Tibial nerve (tissue), 4 donors: Measurements from ENCODE around the gene SEMA3C. TPM values are rescaled to one million over a fixed set of nuclear protein-coding genes. Genes with fewer than 3 reads are reported as not detected.

Experiments
- DNase-seq, 2 donors: peaks; one replicate each; pipeline ENCODE4 v3.0.0-alpha.2; 2019; ENCODE audit warnings: low spot score in 2 of 2
- H3K27ac ChIP-seq, 4 donors: fragments of 200-600 bp; sonication (generic) in 3 of 4; one replicate each; pipeline ENCODE4 v1.5.1; 2017 to 2019; ENCODE audit warnings: mild to moderate bottlenecking in 1 of 4
- H3K27me3 ChIP-seq, 2 donors: fragments of 200-600 bp; sonication (generic) in 1 of 2; one replicate each; pipeline versions ENCODE4 v1.5.1 to v1.6.0; 2017 to 2019
- H3K36me3 ChIP-seq, 3 donors: fragments of 200-600 bp; sonication (generic); one replicate each; pipeline ENCODE4 v1.5.1; 2018 to 2019
- H3K4me1 ChIP-seq, 4 donors: fragments of 200-600 bp; sonication (generic) in 3 of 4; one replicate each; pipeline ENCODE4 v1.5.1; 2017 to 2019
- H3K4me3 ChIP-seq, 4 donors: fragments of 200-600 bp; sonication (generic) in 3 of 4; one replicate each; pipeline ENCODE4 v1.5.1; 2017 to 2019; ENCODE audit warnings: mild to moderate bottlenecking in 1 of 4, moderate library complexity in 1 of 4
- H3K9me3 ChIP-seq, 4 donors: fragments of 200-600 bp; sonication (generic) in 3 of 4; one replicate each; pipeline ENCODE4 v1.5.1; 2017 to 2019
- CTCF ChIP-seq, 5 experiments: fragments of 200-600 bp in 3 of 5; fragments of 450-650 bp in 2 of 5; sonication (generic) in 3 of 5; IDR thresholded peaks; one replicate each; pipeline ENCODE4 v1.5.1; 2016 to 2019; ENCODE audit warnings: antibody characterized with exemption in 5 of 5, mild to moderate bottlenecking in 3 of 5, moderate library complexity in 2 of 5
- EP300 ChIP-seq, 2 donors: sonication (generic); formaldehyde crosslinking; IDR thresholded peaks; one replicate each; pipeline ENCODE4 v1.6.1; 2017; ENCODE audit warnings: antibody characterized with exemption in 2 of 2, mild to moderate bottlenecking in 1 of 2
- POLR2A ChIP-seq, 2 donors: fragments of 450-650 bp; IDR thresholded peaks; one replicate each; pipeline ENCODE4 v1.6.1; 2017; ENCODE audit warnings: antibody characterized with exemption in 2 of 2, mild to moderate bottlenecking in 2 of 2, moderate library complexity in 2 of 2
- WGBS, 2 donors: methylation state at CpG; one replicate each; pipeline ENCODE4 v1.1.5; 2018; 5-methylcytosine and 5-hydroxymethylcytosine counted together
- total RNA-seq, 4 donors: library from RNA; depleted of rRNA; stranded (reverse); fragments of >200 nt; gene quantifications; one replicate each; pipeline ENCODE4 v1.1.0, GENCODE V29; 2016

Gene SEMA3C
- total RNA-seq, 4 donors from 2014 or later: 64.8 to 130 (median 118) TPM

- WGBS, 2 donors: 41 to 49% methylated on average over 2 of the region's 2 CpGs
These were observed 5.2 kb upstream of the SEMA3C start for GRCh38 chr7:80924090-80924489.

GRCh38 chr7:80923211-80923612, 4.4 kb upstream of the SEMA3C start:
- H3K27ac ChIP-seq: no peak overlapping the region
- H3K9me3 ChIP-seq: peaks cover 0 to 4% (median 0%) of the 10 kb centered on the region in 4 donors
- H3K4me3 ChIP-seq: no peak overlapping the region
- peaks cover 0 to 11% (median 3%) of the 10 kb centered on the region in 4 donors for H3K4me1 ChIP-seq
- no peaks in the 10 kb centered on the region for H3K36me3 ChIP-seq
- no peak for TF ChIP-seq EP300 (IDR thresholded peaks at IDR 0.05)
- TF ChIP-seq CTCF (IDR thresholded peaks at IDR 0.05): no peak
- TF ChIP-seq POLR2A (IDR thresholded peaks at IDR 0.05): no peak
- H3K27me3 ChIP-seq: no peaks in the 10 kb centered on the region
- DNase-seq: no peak
- WGBS, 2 donors: 78 to 89% methylated on average over 4 of the region's 4 CpGs

More at GRCh38 chr7:80924090-80924489, 5.2 kb upstream of the SEMA3C start:
- Histone ChIP-seq H3K4me3 (no peak overlapping the region), H3K4me1 (peaks cover 0 to 10% (median 3%) of the 10 kb centered on the region in 4 donors), H3K9me3 (peaks cover 0 to 4% (median 0%) of the 10 kb centered on the region in 4 donors), H3K27me3 (no peaks in the 10 kb centered on the region), H3K36me3 (no peaks in the 10 kb centered on the region), H3K27ac (no peak overlapping the region)
- TF ChIP-seq POLR2A (IDR thresholded peaks at IDR 0.05) (no peak), EP300 (IDR thresholded peaks at IDR 0.05) (no peak), CTCF (IDR thresholded peaks at IDR 0.05) (no peak)
- DNase-seq: no peak

GRCh38 chr7:80922253-80923049, 3.6 kb upstream of the SEMA3C start:
- Histone ChIP-seq H3K4me1 (peaks cover 0 to 18% (median 3%) of the 10 kb centered on the region in 4 donors), H3K36me3 (no peaks in the 10 kb centered on the region), H3K27me3 (no peaks in the 10 kb centered on the region), H3K4me3 (no peak overlapping the region), H3K27ac (no peak overlapping the region), H3K9me3 (peaks cover 0 to 4% (median 0%) of the 10 kb centered on the region in 4 donors)
- DNase-seq: no peak
- 85 to 86% methylated on average over 5 of the region's 5 CpGs for WGBS, 2 donors
- no peak for TF ChIP-seq POLR2A (IDR thresholded peaks at IDR 0.05)
- no peak for TF ChIP-seq EP300 (IDR thresholded peaks at IDR 0.05)
- no peak for TF ChIP-seq CTCF (IDR thresholded peaks at IDR 0.05)

- no peaks in the 10 kb centered on the region for H3K36me3 ChIP-seq
- no peak overlapping the region for H3K27ac ChIP-seq
- peaks cover 0 to 31% (median 3%) of the 10 kb centered on the region in 4 donors for H3K4me1 ChIP-seq
- no peaks in the 10 kb centered on the region for H3K9me3 ChIP-seq
- DNase-seq: no peak
- no peaks in the 10 kb centered on the region for H3K27me3 ChIP-seq
- TF ChIP-seq CTCF (IDR thresholded peaks at IDR 0.05) (no peak), EP300 (IDR thresholded peaks at IDR 0.05) (no peak), POLR2A (IDR thresholded peaks at IDR 0.05) (no peak)
- 62% methylated on average over 3 of the region's 3 CpGs for WGBS, 2 donors
- H3K4me3 ChIP-seq: no peak overlapping the region
These were observed 2.3 kb upstream of the SEMA3C start for GRCh38 chr7:80921130-80921529.

GRCh38 chr7:80918399-80918798, 452 bp downstream of the SEMA3C start:
- H3K4me1 ChIP-seq: peaks cover 0 to 36% (median 3%) of the 10 kb centered on the region in 4 donors

More at GRCh38 chr7:80918399-80918798, 452 bp downstream of the SEMA3C start:
- TF ChIP-seq POLR2A (IDR thresholded peaks at IDR 0.05) (no peak), CTCF (IDR thresholded peaks at IDR 0.05) (no peak), EP300 (IDR thresholded peaks at IDR 0.05) (no peak)
- DNase-seq: no peak
- WGBS, 2 donors: 9% methylated on average over 8 of the region's 8 CpGs
- H3K36me3 ChIP-seq: no peaks in the 10 kb centered on the region
- no peaks in the 10 kb centered on the region for H3K27me3 ChIP-seq
- no peaks in the 10 kb centered on the region for H3K9me3 ChIP-seq
- peak overlapping the region; percentile 53 to 75 (median 68) for H3K4me3 ChIP-seq
- peak overlapping the region; percentile 21 to 87 (median 77) for H3K27ac ChIP-seq
